ENCODE measurements around the gene IGSF9B.

The IGSF9B gene

DNA sequence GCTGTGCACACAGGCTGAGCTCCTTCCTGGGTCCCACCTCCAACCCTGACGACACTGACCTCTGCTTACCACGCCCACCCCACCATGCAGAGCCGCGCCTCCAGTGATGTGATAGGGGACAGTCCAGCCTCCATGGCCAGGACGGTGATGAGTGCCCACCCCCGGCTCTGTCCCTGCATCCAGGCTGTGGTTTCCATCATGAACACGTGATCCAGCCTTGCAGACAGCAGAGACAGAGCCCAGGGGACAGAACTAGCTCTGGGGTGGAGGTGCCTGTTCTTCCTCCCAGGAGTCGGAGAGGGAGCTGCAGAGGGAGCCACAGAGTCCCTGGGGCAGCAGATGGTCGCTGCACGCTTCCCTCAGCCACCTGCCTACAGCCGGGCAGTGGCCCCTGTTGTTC lies 42.6 kb upstream of the IGSF9B start:
- in situ Hi-C loops (cut with MboI; ENCODE audit: low pct_unique_long_range_greater_than_20kb, low sequenced_read_pairs, unreplicated experiment): no loop called here
- TF ChIP-seq, protein P1, sequence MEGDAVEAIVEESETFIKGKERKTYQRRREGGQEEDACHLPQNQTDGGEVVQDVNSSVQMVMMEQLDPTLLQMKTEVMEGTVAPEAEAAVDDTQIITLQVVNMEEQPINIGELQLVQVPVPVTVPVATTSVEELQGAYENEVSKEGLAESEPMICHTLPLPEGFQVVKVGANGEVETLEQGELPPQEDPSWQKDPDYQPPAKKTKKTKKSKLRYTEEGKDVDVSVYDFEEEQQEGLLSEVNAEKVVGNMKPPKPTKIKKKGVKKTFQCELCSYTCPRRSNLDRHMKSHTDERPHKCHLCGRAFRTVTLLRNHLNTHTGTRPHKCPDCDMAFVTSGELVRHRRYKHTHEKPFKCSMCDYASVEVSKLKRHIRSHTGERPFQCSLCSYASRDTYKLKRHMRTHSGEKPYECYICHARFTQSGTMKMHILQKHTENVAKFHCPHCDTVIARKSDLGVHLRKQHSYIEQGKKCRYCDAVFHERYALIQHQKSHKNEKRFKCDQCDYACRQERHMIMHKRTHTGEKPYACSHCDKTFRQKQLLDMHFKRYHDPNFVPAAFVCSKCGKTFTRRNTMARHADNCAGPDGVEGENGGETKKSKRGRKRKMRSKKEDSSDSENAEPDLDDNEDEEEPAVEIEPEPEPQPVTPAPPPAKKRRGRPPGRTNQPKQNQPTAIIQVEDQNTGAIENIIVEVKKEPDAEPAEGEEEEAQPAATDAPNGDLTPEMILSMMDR (IDR thresholded peaks at IDR 0.05; ENCODE audit: extremely low read depth, insufficient read depth, missing control alignments): no peak
- no peak for DNase-seq (ENCODE audit: low spot score)

DNA sequence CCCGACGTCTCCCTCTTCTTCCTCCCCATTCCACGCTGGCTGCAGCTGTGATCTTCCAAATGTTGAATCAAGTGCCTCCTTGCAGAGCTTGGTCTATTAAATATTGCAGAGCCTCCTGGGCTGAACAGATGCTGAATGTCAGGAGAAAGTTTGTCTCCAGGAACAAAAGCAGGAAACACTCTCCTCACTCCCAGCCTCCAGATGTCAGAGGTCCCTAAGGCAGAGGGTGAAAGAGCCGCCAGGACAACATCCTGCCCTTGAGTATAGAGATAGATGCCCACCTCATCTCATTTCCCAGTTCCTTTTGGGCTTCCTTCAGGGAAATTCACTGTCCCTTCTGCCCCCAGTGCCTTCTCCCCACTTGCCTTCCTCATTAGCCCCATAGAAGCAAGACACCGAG lies 40.8 kb upstream of the IGSF9B start:
- TF ChIP-seq, protein P1 (IDR thresholded peaks at IDR 0.05; ENCODE audit: extremely low read depth, insufficient read depth, missing control alignments): no peak
- in situ Hi-C loops (cut with MboI; ENCODE audit: low pct_unique_long_range_greater_than_20kb, low sequenced_read_pairs, unreplicated experiment): no loop called here
- no peak for DNase-seq (ENCODE audit: low spot score)

DNA sequence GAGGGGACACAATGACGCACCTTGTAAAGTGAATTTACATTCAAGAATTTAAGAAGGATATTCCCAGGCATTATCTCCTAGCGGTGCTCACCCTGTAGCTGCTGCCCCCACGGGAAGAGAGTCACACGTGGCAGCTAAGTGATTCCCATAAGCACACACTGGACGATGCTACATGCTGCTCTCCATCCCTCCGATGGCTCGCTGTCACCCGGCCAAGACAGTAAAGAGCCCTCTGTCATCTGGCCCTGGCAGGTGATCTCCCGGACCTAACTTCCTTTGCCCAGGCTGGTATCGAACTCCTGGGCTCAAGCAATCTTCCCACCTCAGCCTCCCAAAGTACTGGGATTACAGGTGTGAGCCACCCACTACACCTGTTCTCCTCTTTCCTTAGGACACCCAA lies 39.9 kb upstream of the IGSF9B start:
- DNase-seq (ENCODE audit: low spot score): no peak
- TF ChIP-seq, protein P1 (IDR thresholded peaks at IDR 0.05; ENCODE audit: extremely low read depth, insufficient read depth, missing control alignments): no peak
- in situ Hi-C loops (cut with MboI; ENCODE audit: low pct_unique_long_range_greater_than_20kb, low sequenced_read_pairs, unreplicated experiment): no loop called here

DNA sequence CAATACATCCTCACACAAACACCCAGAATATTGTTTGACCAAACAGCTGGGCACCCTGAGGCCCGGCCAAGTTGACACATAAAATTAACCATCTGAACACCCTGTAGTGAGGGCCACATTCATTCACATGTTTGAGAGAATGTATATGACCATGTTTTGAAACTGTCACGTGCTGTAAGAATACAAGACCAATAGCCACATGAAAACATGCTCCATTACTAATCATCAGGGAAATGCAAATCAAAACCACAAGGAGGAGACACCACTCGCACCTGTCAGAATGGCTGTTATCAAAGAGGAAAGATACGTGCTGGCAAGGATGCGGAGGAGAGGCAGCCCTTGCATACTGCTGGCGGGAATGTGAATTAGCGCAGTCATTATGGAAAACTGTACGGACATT lies 38.3 kb upstream of the IGSF9B start:
- no peak for DNase-seq (ENCODE audit: low spot score)
- in situ Hi-C loops (cut with MboI; ENCODE audit: low pct_unique_long_range_greater_than_20kb, low sequenced_read_pairs, unreplicated experiment): no loop called here
- TF ChIP-seq, protein P1 (IDR thresholded peaks at IDR 0.05; ENCODE audit: extremely low read depth, insufficient read depth, missing control alignments): no peak

DNA sequence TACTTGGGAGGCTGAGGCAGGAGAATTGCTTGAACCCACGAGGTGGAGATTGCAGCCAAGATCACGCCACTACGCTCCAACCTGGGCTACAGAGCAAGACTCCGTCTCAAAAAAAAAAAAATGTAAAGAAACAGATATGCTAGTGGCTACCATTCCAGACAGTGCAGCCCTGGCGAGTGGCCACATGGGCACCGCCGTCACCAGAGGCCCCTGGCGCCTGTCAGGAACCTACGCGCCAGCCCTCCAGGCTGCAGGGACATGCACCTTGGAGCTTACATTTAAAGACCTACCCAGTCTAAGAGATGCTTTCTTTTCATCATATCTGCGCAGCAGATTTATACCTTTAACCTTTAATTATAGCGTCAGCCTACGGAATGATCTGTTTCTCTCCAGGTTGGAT lies 37.2 kb upstream of the IGSF9B start:
- TF ChIP-seq, protein P1 (IDR thresholded peaks at IDR 0.05; ENCODE audit: extremely low read depth, insufficient read depth, missing control alignments): no peak
- DNase-seq (ENCODE audit: low spot score): no peak
- in situ Hi-C loops (cut with MboI; ENCODE audit: low pct_unique_long_range_greater_than_20kb, low sequenced_read_pairs, unreplicated experiment): no loop called here

DNA sequence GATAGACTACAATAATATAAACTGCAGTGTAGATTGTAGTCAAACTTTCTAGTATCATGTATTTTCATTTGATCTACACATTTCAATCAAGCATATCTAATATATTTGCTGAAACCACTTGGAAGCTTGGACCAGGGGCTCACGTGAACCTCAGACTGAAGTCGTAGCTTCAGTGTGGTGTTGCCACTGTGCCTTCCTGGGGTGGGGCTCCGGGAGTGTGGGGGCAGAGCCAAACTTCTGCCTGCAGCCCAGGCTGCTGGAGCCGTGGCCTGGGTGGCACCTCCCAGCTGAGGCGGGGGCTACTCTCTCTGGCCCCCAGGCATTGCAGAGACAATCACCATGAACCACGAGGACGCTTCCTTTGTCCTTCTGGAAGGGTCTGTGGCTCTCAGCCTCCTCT lies 36.3 kb upstream of the IGSF9B start:
- DNase-seq (ENCODE audit: low spot score): no peak
- in situ Hi-C loops (cut with MboI; ENCODE audit: low pct_unique_long_range_greater_than_20kb, low sequenced_read_pairs, unreplicated experiment): no loop called here
- TF ChIP-seq, protein P1 (IDR thresholded peaks at IDR 0.05; ENCODE audit: extremely low read depth, insufficient read depth, missing control alignments): no peak

DNA sequence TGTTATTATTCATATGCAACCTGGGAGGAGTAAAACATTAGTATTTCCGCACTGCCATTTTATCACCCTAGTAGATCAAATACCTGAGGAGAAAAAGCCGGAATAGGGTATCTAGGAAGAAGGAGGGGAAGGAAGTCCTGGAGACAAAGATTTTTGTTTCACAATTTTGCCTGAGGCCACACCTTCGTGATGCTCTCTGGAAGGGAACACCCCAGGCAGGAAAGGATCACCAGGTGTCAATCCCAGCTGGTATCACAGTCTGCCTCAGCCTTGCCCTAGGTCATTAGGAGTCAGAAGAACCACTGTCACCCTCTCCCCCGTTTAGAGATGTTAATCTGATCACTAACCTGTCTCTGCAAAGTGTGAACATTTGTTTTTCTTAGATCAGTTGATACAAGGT lies 35.4 kb upstream of the IGSF9B start:
- in situ Hi-C loops (cut with MboI; ENCODE audit: low pct_unique_long_range_greater_than_20kb, low sequenced_read_pairs, unreplicated experiment): no loop called here
- TF ChIP-seq, protein P1 (IDR thresholded peaks at IDR 0.05; ENCODE audit: extremely low read depth, insufficient read depth, missing control alignments): no peak
- DNase-seq (ENCODE audit: low spot score): no peak
